DMS153 treated with DMSO at 0.1 percent for 48 hours (cell line): ENCODE data around the gene GPR150.

Experiments used
- DNase-seq: peaks from one replicate; lab custom pipeline; 2025; ENCODE audit not compliant: unreplicated experiment; lab: John Stamatoyannopoulos, UW

GPR150 gene

DNA sequence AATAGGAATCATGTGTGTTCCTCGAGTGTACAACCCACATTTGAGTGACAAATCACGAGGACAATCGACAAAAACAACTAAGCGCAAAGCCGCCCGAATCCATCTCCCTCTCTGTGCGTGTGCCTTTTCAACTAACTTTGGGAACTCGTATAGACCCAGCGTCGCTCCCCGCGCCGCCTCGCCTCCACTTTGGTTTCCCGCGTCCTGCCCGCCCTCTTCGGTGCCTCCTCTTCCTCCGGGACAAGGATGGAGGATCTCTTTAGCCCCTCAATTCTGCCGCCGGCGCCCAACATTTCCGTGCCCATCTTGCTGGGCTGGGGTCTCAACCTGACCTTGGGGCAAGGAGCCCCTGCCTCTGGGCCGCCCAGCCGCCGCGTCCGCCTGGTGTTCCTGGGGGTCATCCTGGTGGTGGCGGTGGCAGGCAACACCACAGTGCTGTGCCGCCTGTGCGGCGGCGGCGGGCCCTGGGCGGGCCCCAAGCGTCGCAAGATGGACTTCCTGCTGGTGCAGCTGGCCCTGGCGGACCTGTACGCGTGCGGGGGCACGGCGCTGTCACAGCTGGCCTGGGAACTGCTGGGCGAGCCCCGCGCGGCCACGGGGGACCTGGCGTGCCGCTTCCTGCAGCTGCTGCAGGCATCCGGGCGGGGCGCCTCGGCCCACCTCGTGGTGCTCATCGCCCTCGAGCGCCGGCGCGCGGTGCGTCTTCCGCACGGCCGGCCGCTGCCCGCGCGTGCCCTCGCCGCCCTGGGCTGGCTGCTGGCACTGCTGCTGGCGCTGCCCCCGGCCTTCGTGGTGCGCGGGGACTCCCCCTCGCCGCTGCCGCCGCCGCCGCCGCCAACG is at the start of gene GPR150:
Gene GPR150, plus strand, starts transcription at position 58 of the 840 bp plus-strand sequence. Its CDS starts 189 bp downstream, at position 247.
- DNase-seq, result peak; percentile 8

DNA sequence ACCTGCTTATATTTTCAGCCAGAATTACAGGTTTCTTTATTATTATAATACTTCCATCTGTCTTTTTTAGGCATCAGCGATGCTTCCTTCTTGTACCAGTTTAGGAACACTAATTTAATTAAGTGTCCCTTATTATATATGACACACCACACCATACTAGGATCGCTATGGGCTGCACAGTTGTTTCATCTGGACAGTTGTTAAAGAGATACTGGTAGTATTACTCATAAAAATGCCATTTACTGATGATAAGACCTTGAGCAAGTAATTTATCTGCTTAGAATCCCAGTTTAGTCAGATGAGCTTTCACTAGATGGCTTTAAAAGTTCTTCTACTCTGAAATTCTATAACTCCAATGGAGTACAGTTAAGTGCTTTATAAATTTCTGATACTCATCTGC is 47.9 kb upstream of the GPR150 start:
- DNase-seq, result no peak

DNA sequence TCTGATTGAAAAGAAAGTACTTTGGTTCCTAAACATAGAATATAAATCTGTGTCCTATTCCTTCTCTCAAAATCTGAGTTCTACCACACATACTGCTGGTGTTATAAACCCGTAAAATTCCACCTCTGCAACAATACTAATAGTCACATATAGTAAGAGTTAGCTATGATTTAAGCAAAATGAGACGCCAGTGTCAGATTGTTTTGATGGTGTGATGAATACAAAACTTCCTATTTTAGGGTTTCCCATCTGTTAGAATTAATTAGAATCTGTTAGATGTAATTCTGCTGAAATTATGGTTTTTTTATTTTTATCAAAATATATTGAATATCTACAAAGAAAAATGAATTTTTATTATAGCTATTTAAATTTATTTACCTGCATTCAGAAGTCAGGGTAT is 38.3 kb upstream of the GPR150 start:
- DNase-seq, result no peak

DNA sequence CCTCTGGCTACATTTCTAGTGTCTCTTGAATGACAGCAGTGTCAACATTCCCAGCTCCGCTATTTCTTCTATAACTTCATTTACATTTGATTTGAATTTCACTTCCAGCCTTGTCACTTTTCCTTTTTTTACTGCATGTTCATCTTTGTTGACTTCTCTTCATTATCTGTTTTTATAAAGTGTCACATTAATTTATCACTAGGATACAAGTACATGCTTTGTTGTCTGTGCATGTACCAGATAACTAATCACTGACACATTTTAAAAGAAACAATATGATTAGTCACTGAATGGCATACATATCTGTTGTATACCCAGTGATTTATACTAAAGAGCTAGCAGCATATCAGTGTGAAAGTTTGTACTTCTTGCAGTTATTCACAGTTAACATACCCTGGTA is 35.9 kb upstream of the GPR150 start:
- DNase-seq, result no peak

DNA sequence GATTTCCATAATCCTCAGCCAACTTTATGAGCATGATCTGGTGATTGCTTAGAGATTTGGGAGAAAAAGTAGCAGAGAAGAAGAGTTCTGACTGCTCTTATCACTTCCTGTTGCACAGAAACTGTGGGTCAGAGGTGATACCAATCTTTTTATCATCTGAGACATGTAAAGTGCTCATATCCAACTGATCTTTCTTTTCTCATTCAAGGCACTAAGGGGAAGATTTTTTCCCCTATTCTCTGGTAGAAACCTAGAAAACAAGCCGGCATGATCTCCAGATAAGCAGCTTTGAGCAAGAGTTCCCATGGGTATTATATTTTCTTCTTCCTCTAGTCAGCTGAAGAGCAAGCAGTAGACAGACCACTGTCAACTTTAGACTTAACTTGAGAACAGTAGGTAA is 29.0 kb upstream of the GPR150 start:
- DNase-seq, result no peak

DNA sequence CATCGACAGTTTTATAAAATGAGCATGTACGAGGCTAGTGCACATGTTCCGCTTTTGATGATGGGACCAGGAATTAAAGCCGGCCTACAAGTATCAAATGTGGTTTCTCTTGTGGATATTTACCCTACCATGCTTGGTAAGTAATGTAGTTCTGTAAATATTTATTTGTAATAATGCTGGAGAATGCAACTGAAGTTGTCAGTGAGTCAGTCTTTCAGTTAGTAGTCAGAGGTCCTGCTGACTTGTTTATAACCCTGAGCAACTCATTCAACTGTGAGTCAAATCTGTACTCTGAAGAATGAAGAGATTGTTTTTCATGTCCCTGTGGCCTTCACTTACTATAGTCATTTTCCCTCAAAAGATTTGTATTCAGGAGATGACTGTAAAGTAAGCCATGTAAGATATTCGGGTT is 28.4 kb upstream of the GPR150 start:
- DNase-seq, result no peak

DNA sequence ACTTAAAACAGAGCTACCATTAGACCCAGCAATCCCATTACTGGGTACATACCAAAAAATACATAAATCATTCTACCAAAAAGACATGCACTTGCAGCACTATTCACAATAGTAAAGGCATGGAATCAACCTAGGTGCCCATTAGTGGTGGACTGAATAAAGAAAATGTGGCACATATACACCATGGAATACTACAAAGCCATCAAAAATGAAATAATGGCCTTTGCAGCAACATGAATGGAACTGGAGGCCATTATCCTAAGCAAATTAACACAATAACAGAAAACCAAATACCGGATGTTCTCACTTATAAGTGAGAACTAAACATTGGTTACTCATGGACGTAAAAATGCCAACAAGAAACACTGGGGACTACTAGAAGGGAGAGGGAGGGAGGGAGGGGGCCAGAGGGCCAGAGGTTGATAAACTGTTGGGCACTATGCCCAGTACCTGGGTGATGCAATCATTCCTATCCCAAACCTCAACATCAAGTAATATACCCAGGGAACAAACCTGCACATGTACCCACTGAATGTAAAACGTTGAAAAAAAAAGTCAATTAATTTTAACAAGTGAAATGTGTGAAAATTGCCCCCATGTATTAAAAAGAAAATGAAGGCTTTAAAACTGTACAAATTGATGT is 24.5 kb upstream of the GPR150 start:
- no peak for DNase-seq

DNA sequence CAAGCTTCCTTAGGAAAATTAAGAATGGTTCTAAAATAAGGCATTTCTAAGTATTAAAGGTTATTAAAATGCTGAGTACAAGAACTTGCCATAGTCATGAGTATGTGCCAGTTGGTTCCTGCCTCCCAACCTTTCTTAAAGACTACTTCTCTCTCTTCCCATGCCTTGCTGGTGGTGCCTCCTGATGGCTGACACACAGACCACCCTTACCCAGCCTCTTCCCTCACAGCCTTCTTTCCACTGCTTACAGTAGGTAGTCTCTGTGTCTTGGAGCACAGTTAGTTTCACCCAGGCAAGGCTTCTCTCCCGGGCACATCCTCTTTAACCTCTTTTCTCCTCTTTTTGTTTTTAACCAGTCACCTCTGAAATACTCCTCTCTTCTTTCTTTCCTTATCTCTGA is 20.6 kb upstream of the GPR150 start:
- no peak for DNase-seq

DNA sequence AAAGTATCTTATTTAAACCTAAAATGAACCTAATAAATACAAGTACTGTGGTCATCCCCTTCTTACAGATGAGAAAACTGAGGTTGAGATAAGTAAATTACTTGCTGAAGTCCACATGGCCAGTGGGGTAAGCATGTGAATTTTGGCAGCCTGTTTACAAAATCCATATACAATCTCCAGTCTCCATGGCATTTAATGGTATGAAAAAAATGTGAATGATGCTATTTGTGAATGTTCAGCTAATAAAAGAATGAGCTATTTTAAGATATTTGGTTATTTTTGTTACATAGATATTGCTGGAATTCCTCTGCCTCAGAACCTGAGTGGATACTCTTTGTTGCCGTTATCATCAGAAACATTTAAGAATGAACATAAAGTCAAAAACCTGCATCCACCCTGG is 19.3 kb upstream of the GPR150 start:
- DNase-seq, result no peak

DNA sequence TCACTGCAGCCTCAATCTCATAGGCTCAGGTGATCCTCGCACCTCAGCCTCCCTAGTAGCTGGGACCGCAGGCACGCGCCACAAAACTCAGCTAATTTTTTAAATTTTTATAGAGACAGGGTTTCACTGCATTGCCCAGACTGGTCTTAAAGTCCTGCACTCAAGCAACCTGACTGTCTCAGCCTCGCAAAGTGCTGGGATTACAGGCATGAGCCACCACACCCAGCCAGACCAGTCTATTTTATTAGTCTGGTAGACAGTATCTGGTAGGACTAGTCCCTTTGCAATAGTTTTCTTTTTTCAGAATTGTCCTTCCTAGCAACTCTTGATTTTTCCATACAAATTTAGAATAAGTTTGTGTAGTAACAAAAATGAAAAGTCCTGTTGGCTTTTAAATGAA is 14.1 kb upstream of the GPR150 start:
- DNase-seq, result no peak

DNA sequence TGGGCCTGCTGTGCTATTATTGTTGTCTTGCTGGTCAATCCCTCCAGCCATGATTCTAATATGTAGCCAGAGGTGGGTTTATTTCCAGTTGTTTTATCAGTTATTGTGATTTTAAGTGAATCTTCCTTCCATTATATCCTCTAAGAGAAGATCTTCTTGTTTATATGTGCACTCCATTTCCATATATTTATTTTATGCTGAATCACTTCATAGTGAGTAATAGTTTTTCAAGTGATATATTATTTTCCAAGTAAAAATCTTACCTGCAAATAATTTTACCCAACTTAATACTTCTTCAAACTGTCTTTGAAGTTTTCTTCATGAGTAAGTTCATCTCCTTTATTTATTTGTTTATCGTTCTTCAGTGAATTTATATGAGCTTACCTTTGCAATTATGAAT is 13.5 kb upstream of the GPR150 start:
- no peak for DNase-seq

DNA sequence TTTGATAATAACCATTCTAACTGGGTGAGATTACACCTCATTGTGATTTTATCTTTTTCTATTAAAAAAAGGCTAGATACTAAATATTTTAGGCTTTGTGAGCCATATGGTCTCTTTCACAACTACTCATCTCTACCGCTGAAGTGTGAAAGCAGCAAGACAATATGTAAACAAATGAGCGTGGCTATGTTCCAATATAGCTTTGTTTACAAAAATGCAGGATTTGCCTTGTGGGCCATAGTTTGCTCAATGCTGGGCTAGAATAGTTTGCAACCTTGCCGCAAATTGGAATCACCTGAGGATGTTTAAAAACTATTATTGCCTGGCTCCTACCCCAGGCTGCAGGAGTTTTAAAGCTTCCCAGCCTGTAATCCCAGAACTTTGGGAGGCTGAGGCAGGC is 10.2 kb upstream of the GPR150 start:
- DNase-seq, result no peak

DNA sequence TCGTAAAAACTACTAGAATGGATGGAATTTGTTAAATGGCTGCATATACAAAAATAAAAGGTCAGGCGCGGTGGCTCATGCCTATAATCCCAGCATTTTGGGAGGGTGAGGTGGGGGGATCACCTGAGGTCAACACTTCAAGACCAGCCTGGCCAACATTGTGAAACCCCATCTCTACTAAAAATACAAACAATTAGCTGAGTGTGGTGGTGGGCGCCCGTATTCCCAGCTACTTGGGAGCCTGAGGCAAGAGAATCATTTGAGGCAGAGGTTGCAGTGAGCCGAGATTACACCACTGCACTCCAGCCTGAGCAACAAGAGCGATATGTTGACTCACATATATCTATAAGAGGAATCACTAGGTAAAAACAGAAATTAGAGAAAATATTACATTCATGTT is 9.3 kb upstream of the GPR150 start:
- DNase-seq, result no peak

DNA sequence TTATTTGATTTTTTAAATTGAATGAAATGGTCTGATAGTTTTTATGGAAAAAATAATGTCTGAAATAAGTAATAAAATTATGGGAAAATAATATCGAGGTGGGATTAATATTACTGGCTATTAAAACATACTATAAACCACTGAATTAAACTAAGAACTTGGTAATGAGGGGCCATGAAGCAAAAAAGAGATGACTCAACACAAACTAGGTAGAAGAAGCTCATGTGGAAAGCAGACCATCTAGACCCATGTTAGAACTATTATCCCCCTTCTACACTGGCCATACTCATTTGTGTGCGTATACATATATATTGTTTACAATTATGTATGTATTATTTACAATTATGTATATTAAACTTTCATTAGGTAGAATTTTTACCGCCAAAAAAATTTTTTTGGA is 8.5 kb upstream of the GPR150 start:
- no peak for DNase-seq

DNA sequence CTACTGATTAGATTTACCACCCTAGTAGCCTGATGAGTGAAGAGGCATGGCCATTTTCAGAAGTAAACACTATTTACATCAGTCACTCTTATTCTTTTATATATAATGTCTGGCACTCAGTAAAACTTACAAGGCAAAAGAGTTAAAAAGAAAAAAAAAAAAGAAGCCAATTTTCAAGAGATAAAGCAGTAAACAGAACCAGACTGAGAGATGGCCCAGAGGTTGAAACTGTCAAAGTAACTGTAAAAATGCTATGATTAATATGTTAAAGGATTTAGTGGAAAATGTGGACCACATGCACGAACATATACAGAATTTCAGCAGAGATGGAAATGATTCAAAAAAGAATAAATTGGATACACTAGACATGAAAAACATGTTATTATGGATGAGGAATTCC is 6.4 kb upstream of the GPR150 start:
- no peak for DNase-seq

DNA sequence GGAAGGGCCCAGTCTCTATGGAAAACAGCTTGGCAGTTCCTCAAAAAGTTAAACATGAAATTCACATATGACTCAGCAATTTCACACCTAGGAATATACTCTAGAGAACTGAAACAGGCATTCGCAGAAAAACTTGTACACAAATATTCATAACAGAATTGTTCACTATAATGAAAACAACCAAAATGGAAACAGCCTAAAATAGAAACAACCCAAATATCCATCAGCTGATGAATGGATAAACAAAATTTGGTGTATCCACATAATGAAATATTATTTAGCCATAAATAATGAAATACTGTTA is 4.8 kb upstream of the GPR150 start:
- DNase-seq, result no peak

DNA sequence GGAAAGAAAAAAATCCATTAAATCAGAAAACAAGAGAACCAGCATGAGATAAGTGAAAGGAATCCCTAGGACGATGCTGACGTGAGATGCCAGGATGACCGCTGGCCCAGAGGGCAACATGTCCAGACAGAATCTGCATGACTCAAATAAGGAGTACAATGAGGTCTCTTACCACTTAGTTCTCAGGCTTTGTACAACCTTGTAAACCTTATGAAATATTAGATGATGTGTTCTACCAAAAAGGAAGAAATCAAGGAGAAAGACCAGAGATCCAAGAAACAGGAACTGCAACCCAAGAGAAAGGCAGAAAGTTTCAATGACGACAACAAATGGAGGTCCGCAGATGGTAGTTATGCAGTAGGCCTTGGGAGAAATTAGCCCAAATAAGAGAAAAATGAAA is 2.8 kb upstream of the GPR150 start:
- no peak for DNase-seq

DNA sequence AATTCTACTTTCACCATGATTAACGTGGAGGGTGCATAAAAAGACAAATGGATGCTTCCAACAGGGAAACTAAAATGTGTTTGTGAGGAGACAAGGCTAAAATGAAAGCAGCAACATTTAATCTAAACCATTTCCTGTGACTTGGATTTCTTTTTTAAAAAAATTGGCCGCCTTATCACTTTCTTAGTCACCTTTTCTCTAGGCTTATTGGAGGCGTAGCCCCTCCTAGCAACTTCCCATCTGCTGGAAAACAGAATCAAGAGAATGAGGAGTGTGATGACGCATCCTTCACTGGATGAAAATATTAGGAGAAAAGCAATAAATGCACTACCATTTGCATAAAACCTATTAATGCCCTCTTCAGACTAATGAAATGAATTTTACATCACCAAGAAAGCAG is 791 bp upstream of the GPR150 start:
- no peak for DNase-seq

DNA sequence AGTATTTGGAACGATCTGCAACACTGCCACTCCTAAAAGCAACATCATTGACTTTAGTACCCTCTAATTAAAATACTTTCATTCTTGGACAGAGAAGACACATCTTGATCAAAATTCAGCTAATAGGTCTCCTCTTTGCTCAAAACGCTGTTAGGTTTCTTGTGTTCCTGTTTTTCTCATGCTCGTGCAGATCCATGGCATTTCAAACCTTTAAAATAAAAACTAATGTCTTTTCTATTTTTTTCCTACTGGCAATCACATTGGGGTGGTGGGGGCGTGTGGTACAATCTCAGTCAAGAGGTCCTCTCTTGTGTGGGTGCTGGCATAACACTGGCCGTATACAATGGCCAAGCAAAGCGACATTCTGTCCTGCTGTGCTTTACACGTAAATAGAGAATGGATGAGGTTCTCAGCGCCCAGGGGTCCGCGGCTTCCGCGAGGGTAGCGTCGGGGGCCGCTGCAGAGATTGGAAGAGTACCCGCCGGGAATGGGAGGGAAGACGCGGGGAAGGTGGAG is 315 bp upstream of the GPR150 start:
- no peak for DNase-seq

DNA sequence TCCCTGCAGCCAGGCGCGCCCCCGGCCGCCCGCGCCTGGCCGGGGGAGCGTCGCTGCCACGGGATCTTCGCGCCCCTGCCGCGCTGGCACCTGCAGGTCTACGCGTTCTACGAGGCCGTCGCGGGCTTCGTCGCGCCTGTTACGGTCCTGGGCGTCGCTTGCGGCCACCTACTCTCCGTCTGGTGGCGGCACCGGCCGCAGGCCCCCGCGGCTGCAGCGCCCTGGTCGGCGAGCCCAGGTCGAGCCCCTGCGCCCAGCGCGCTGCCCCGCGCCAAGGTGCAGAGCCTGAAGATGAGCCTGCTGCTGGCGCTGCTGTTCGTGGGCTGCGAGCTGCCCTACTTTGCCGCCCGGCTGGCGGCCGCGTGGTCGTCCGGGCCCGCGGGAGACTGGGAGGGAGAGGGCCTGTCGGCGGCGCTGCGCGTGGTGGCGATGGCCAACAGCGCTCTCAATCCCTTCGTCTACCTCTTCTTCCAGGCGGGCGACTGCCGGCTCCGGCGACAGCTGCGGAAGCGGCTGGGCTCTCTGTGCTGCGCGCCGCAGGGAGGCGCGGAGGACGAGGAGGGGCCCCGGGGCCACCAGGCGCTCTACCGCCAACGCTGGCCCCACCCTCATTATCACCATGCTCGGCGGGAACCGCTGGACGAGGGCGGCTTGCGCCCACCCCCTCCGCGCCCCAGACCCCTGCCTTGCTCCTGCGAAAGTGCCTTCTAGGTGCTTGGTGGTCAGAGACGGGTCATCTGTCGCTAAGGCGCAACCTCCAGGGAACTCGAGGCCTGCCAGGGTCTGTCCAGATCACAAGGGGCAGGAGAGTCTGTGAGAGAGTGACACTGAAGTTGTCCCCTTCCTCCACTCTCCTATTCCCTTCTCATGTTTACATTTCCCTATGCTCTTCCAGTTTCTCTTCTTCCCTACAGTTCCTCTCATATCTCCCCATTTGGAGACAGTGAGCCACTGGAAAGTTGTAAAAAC is 1.3 kb downstream of the GPR150 start:
- no peak for DNase-seq

DNA sequence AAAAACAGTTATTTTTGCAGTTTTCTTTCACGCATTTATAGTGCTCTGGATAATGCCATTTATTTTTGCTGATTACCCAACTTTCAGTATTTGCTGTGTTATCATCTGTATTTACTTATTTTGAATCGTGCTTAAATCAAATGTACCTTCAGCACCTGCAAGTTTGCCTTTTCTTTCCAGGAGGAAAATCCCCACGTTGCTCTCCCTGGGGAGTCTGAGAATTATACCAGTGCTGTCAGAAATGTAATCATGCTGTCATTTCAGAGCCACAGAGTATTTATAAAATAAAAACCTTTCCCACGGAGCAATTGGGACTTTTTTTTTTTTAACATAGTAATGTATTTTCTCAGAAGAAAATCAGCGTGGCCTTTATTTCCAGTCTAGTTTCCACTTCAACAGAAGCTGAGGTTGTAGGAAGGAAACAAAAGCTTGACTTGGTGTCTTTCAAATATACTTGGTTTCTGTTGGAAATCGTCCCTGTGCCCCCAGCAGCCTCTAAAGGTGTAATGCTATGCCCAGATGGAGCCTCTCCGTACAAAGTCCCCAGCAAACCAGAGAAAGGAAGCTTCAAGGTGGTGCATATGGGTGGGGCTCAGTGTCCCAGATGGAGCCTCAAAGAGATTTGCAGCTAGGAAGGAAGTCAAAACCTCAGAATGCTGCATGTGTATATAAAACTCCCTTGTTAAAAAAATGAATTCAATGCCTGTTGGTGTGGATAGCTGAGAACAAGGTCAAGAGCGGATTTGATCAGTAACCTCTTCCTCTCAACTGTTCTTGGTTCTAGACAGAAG is 2.1 kb downstream of the GPR150 start:
- no peak for DNase-seq
